CD4-positive, alpha-beta T cell treated with Interleukin-2 at 100 ng/mL for 4 hours (primary cell): ENCODE data around the gene NRARP.

Experiments used
- DNase-seq: peaks from one replicate; pipeline ENCODE4 v3.0.0-alpha.2; 2020; ENCODE audit warnings: low spot score

The NRARP gene

DNA sequence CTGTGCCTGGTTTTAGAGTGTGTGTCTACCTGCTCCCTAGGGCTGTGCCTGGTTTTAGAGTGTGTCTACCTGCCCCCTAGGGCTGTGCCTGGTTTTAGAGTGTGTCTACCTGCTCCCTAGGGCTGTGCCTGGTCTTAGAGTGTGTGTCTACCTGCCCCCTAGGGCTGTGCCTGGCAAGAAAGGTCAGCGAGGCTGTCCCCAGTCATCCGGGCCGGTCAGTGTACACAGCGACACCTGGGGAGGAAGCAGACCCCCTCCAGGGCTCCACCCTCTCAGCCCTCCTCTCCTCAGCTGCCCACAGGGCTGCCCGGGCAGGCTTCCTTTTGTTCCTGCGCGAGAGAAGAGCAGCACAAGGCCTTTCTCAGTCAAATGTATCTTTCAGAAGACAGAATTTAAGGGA is 4.1 kb downstream of the NRARP start:
- DNase-seq, result no peak

DNA sequence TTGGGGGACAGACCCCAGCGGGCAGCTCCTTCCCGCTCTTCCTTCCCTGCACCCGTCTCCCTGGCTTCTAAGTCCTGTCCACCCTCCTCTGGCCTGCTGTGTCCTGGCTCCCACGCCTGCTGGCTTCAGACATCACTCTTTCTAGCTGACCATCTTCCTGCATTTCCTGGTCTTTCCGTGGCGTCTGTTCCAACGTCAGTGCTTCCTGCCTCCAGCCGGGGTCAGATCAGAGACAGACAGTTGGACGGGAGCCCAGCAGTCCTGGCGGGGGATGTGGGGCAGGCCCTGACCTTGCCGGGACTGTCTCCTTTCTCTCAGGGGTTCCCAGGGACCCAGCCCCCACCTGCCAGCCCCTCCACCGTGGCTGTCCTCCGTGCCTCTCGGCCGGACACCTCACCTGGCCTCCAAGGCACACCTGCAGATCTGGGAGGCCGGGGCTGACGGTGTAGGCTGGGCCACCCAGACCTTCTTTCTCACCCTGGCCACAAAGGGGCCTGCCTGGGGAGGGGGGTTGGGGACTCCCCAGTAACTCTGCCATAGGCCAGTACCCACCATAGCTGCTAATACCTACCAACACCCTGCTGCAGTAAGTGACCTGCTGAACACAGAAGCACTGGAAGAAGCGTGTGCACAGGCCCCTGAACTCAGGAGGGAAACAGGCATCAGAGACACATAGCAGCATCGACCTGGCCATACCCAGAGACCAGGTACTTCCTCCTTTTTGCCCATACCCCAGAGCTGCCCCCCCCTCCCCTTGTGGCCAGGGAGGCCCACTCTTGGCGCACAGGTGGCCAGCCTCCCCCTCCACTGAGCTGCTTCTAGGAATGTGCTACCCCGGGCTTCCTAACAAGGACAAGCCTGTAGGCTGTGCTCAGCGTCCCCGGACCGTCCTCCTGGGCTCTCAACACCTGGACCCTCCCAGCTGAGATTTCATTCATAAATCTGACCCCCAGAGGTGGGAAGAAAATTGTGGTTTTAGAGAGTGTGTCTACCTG is 5.1 kb downstream of the NRARP start:
- no peak for DNase-seq

DNA sequence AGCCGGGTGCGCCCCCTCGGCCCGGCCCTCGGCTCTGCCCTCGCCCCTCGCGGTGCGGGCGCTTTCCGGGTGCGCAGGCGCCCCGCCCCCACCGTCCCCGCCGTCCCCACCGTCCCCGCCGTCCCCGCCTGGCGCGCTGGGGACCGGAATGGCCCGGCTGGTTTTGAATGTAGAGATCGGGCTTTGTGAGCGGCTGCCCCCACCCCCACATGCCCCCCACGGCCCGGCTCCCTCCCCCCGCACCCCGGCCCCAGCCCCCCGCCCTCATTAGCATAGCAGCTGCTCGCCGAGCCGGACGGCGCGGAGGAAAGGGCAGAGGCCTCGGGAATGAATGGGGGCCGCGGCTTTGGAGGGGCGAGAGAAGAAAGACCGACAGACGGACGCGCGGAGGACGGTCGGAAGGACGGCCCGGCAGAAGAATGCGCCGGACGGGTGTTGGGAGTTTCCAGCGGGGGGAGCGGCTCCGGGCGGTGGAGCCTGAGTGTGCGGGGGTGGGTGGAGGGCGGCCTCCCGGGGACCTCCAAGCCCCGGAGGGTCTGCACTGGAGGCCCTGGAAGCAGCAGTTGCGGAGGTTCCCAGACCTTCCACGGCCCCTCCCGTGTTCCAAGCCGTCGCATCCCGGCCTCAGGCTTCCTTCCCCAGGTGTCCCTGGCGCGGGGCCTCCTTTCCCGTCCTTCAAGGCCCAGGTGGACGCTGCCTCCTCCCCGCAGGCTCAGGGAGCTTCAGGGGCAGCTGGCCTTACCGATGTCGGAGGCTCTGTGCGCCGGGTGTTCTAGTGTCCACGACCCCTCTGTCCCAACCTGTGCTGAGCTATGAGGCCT is 6.0 kb downstream of the NRARP start:
- no peak for DNase-seq

DNA sequence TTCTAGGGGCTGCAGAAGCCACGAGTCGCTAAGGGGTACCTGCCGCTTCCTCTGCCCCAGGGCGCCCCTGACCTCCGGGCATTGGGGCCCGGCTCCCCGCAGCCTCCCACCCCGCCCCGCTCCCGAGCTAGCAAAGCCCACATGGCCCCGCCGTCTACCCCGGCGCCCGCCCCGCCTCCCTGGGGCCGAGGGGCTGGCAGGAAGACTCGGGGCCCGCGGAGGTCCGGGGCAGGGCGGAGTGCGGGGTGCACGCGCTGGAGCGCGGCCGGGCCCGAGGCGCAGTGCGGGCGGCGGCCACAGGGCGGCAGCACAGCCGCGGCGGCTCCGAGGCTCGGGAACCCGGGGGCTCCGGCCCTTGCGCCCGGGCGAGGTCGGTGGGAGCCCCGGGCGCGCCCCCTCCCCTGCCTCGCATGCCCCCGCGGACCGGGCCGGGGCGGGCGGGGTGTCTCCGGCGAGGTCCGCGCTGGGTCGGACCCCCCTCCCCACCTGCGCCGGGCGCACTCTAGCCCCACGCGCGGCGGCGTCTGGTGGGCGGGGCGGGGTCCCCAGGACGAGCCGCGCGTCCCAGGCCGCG is 6.7 kb downstream of the NRARP start:
- peak; percentile 26 for DNase-seq

GRCh38 chr9:137294681-137295237 is 7.3 kb downstream of the NRARP start:
- no peak for DNase-seq

GRCh38 chr9:137294091-137294680 is 7.9 kb downstream of the NRARP start:
- peak; percentile 17 for DNase-seq

DNA sequence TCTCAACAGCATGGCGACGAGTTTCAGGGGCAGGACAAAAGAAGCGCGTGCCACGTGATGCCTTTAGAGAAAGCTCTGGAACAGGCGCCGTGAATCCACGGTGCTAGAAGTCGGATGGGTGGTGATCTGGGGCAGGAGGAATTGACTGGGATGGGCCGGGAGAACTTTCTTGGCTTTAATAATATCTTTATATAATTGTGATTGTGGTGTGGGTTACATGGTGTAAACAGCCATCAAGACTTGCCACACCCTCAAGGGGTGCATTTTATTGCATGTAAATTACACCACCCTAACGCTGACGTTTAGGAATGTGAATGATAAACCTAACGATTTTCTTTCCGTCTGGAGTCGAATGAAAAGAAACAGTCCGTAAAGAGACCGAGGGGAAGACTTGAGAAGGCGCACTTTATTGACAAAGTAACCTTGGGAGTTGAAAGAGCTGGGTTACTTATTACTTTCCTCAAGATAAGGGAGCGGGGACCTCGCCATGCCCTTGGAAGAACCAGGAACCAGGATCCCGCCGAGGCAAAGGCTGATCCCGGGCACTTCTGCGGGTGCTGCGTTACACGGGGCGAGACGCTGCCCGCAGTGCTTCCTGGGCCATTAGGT is 8.5 kb downstream of the NRARP start:
- no peak for DNase-seq

GRCh38 chr9:137293094-137293481 is 9.0 kb downstream of the NRARP start:
- DNase-seq, result no peak

DNA sequence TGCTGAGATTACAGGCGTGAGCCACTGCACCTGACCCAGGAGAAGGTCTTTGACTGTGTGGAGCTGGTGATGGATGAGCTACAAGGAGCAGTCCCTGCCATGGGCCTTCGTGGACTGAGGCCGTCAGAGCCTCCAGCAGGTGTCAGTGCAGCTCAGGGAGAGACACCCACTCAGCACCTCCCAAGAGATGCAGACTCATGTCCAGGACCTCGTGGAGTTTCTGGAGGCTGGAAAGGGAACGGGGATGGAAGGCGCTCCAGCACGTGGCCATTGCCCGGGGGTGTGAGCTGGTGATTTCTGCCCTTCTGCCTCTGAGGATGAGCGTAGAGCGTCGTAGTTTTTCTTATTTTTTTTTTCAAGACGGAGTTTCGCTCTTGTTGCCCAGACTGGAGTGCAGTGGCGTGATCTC is 15.1 kb downstream of the NRARP start:
- DNase-seq, result no peak

DNA sequence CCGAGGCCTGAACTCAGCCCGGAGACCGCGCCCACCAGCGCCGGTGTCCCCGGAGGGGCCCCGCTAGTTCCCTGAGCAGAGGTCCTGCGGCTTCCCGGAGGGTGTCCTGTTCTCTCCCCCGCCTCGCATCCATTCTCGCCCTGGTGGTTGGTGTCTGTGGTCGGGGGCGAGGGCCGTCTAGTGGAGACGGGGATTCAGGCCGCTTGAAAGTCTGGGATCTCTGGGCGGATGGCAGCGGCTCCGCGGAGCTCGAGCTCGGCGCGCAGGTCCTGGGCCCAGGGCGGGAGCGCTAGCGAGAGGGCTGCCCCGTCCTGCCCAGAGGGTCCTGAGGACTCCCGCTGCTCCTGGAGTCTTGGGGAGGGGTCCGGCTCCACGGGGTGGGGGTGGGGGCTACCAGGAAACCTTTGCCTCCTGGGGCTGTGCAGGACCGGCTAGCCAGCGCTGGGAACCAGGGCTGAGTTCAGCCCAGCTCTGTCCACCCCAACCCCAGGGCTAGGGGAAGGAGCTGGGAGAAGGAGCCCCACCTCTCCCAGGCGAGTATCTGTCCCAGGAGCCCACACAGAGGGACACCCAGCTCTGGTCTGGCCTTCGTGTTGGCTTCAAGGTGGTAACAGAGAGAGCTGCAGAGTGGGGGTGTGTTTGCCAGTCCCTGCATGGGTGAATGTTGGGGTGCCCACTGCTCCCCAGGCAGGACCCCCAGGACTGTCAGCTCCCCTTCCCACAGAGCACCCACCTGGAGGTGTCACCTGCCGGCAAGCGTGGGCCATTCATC is 20.5 kb downstream of the NRARP start:
- DNase-seq, result no peak

- no peak for DNase-seq
Observed at GRCh38 chr9:137280474-137281344, 21.4 kb downstream of the NRARP start.

- DNase-seq, result no peak
Observed at GRCh38 chr9:137279741-137280473, 22.2 kb downstream of the NRARP start.

- no peak for DNase-seq
Observed at GRCh38 chr9:137278721-137279711, 23.1 kb downstream of the NRARP start.

DNA sequence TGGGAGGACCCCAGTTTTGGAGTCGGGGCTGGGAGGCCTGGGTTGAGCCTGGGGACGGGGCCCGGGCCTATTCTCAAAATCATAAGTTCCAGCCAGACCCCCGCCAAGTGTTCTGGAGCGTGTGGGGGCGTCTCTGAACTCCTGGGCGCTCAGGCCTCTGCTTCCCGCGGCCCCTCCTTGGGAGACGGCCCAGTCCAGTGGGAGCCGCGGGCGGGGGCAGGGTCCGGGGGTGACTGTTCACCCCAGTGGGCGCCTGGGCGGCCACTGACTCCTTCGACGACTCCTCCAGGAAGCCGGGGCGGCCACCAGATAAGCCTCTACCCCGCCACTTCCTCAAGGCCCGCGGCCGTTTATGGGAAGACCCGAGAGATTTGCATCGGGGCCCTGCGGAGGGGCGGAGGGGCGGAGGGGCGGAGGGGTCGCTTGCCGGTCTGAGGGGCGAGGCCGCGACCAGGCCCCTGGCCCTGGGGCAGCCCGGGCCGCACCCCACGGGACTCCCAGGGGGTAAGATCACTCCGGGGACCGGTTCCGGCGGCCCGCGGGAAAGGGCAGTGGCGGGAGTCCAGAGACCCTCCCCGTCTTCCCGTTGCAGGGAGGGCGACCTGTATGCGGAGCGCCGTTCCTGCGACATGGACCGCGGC is 23.9 kb downstream of the NRARP start:
- DNase-seq, result no peak

GRCh38 chr9:137277329-137278041 is 24.6 kb downstream of the NRARP start, which contains the start of gene TOR4A:
Gene TOR4A (plus strand): TSS chr9:137277726. CDS start chr9:137278690, 964 bp downstream.
- DNase-seq, result peak; percentile 31
